Activated naive CD8-positive, alpha-beta T cell (primary cell): ENCODE results near the gene MYO9B.
"Not testable (repeated sequence)": the region's sequence is repeated elsewhere in the genome, so short reads cannot be mapped to it uniquely, and the experiment has no call there.

ENCODE experiments used
- H3K27ac Mint-ChIP-seq: one replicate; pipeline ENCODE4 v1.8.0; 2021; ENCODE audit warnings: mixed read lengths
- H3K27me3 Mint-ChIP-seq: one replicate; pipeline ENCODE4 v1.8.0; 2021; ENCODE audit warnings: mixed read lengths
- H3K36me3 Mint-ChIP-seq: one replicate; pipeline ENCODE4 v1.8.0; 2021; ENCODE audit warnings: mixed read lengths
- H3K4me1 Mint-ChIP-seq: one replicate; pipeline ENCODE4 v1.8.0; 2021; ENCODE audit warnings: low read depth, mixed read lengths
- H3K4me3 Mint-ChIP-seq: one replicate; pipeline ENCODE4 v1.8.0; 2021; ENCODE audit warnings: mild to moderate bottlenecking, mixed read lengths
- H3K9me3 Mint-ChIP-seq: one replicate; pipeline ENCODE4 v1.8.0; 2021; ENCODE audit warnings: low read depth, mixed read lengths

The MYO9B gene

GRCh38 chr19:17092696-17093095 lies 17.1 kb downstream of the MYO9B start:
- Mint-ChIP-seq H3K9me3 (no peaks in the 10 kb centered on the region), H3K4me3 (no peak overlapping the region), H3K4me1 (peaks cover 52% of the 10 kb centered on the region), H3K27ac (no peak overlapping the region), H3K36me3 (peaks cover 2% of the 10 kb centered on the region), H3K27me3 (no peaks in the 10 kb centered on the region)

DNA sequence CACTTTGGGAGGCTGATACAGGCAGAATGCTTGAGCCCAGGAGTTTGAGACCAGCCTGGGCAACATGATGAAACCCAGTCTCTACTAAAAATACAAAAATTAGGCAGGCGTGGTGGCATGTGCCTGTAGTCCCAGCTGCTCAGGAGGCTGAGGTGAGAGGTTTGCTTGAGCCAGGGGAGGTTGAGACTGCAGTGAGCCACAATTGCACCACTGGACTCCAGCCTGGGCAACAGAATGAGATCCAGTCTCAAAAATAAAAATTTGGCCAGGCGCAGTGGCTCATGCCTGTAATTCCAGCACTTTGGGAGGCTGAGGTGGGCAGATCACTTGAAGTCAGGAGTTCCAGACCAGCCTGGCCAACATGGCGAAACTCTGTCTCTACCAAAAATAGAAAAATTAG lies 19.1 kb downstream of the MYO9B start:
- not testable (repeated sequence) for H3K27ac Mint-ChIP-seq, H3K4me3 Mint-ChIP-seq, H3K27me3 Mint-ChIP-seq, H3K36me3 Mint-ChIP-seq, H3K9me3 Mint-ChIP-seq
- H3K4me1 Mint-ChIP-seq: peaks cover 40% of the 10 kb centered on the region

DNA sequence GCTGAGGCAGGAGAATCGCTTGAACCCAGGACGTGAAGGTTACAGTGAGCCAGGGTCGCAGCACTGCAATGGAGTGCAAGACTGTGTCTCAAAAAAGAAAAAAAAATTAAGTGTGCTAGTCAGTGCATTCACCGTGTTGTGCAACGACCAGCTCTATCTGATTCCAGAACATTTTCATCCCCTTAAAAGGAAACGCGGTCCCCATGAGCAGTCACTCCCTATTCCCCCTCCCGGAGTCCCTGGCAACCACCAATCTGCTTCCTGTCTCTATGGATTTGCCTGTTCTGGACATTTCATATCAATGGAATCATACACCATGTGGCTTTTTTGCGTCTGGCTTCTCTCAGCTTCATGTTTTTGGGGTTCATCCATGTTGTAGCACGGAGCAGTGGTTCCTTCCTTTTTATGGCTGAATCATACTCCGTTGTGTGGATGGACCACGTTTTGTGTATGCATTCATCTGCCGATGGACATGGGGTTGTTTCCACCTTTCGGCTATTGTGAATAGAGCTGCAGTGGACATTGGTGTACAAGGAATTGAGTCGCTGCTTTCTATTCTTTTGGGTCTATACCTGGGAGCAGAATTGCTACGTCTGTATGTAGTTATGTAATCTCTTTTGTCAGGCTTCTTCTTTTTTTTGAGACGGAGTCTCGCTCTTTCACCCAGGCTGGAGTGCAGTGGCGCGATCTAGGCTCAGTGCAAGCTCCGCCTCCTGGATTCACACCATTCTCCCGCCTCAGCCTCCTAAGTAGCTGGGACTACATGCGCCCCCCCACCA lies 19.8 kb downstream of the MYO9B start:
- no peak overlapping the region for H3K4me3 Mint-ChIP-seq
- H3K4me1 Mint-ChIP-seq: peaks cover 37% of the 10 kb centered on the region
- no peaks in the 10 kb centered on the region for H3K36me3 Mint-ChIP-seq
- H3K27me3 Mint-ChIP-seq: no peaks in the 10 kb centered on the region
- H3K9me3 Mint-ChIP-seq: no peaks in the 10 kb centered on the region
- peak overlapping the region; percentile 5 for H3K27ac Mint-ChIP-seq

- Mint-ChIP-seq H3K27ac (peak overlapping the region; percentile 55), H3K36me3 (peaks cover 3% of the 10 kb centered on the region), H3K27me3 (no peaks in the 10 kb centered on the region), H3K4me3 (no peak overlapping the region), H3K9me3 (no peaks in the 10 kb centered on the region), H3K4me1 (peaks cover 31% of the 10 kb centered on the region)
Observed at GRCh38 chr19:17097593-17098126, 22.1 kb downstream of the MYO9B start.

DNA sequence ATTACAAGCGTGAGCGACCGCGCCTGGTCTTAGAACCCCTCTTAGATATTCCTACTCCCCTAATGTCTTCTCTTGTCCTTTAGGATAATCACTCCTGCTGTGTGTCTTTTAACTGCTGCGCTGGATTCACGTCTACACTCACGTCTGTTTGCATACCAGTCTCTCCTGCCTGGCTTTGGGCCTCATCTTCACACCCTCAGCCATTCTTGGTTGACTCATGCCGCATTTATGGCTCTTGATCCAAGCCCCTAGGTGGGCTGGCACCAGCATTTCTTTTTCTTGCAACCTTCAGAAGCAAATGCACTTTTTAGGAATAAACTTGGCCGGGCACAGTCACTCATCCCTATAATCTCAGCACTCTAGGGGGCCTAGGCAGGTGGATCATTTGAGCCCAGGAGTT lies 22.7 kb downstream of the MYO9B start:
- Mint-ChIP-seq H3K4me3 (no peak overlapping the region), H3K4me1 (peaks cover 33% of the 10 kb centered on the region), H3K9me3 (no peaks in the 10 kb centered on the region), H3K27me3 (no peaks in the 10 kb centered on the region), H3K27ac (peak overlapping the region; percentile 43), H3K36me3 (peaks cover 8% of the 10 kb centered on the region)

- Mint-ChIP-seq H3K27me3 (no peaks in the 10 kb centered on the region), H3K4me1 (peaks cover 28% of the 10 kb centered on the region), H3K9me3 (no peaks in the 10 kb centered on the region), H3K36me3 (peaks cover 9% of the 10 kb centered on the region), H3K27ac (no peak overlapping the region), H3K4me3 (no peak overlapping the region)
Observed at GRCh38 chr19:17101686-17102628, 26.4 kb downstream of the MYO9B start.

GRCh38 chr19:17103177-17103576 lies 27.6 kb downstream of the MYO9B start:
- peaks cover 32% of the 10 kb centered on the region for H3K4me1 Mint-ChIP-seq
- no peaks in the 10 kb centered on the region for H3K27me3 Mint-ChIP-seq
- peaks cover 9% of the 10 kb centered on the region for H3K36me3 Mint-ChIP-seq
- no peaks in the 10 kb centered on the region for H3K9me3 Mint-ChIP-seq
- H3K4me3 Mint-ChIP-seq: no peak overlapping the region
- peak overlapping the region; percentile 46 for H3K27ac Mint-ChIP-seq

DNA sequence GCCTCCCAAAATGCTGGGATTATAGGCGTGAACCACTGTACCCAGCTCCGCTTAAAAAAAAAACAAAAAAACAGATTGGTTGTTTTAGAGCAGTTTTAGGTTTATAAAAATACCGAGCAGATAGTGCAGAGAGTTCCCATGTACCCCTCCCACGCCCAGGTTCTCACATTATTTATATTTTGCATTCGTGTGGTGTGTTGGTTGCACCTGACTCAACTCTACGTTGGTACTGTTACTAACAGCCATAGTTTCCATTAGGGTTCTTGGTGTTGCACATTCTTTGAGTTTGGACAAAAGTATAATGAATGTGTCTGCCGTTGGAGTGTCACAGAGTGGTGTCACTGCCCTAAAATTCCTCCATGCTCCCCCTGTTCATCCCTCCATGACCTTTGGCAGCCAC lies 29.1 kb downstream of the MYO9B start:
- H3K27ac Mint-ChIP-seq: no peak overlapping the region

GRCh38 chr19:17105556-17105955 lies 30.0 kb downstream of the MYO9B start:
- Mint-ChIP-seq H3K4me1 (peaks cover 37% of the 10 kb centered on the region), H3K27me3 (no peaks in the 10 kb centered on the region), H3K27ac (no peak overlapping the region), H3K4me3 (no peak overlapping the region), H3K9me3 (no peaks in the 10 kb centered on the region), H3K36me3 (peaks cover 9% of the 10 kb centered on the region)

More for the DNA sequence above, 29.1 kb downstream of the MYO9B start:
- Mint-ChIP-seq H3K27me3 (no peaks in the 10 kb centered on the region), H3K9me3 (no peaks in the 10 kb centered on the region), H3K4me1 (peaks cover 35% of the 10 kb centered on the region), H3K36me3 (peaks cover 9% of the 10 kb centered on the region), H3K4me3 (no peak overlapping the region)

DNA sequence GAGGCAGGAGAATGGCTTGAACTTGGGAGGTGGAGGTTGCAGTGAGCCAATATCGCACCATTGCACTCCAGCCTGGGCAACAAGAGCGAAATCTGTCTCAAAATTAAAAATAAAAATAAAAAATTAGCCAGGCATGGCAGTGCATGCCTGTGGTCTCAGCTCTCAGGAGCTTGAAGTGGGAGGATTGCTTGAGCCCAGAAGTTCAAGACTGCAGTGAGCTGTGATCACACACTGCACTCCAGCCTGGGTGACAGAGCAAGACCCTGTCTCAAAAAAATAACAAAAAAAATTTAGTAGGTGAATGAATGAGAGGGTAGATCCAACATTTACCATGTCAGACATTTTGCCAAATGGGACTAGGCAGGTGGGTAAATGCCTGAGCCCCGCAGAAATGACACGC lies 31.4 kb downstream of the MYO9B start:
- peaks cover 37% of the 10 kb centered on the region for H3K4me1 Mint-ChIP-seq
- peaks cover 13% of the 10 kb centered on the region for H3K36me3 Mint-ChIP-seq
- not testable (repeated sequence) for H3K4me3 Mint-ChIP-seq, H3K27me3 Mint-ChIP-seq, H3K27ac Mint-ChIP-seq, H3K9me3 Mint-ChIP-seq

- no peak overlapping the region for H3K4me3 Mint-ChIP-seq
- H3K9me3 Mint-ChIP-seq: no peaks in the 10 kb centered on the region
- H3K27ac Mint-ChIP-seq: no peak overlapping the region
- H3K4me1 Mint-ChIP-seq: peaks cover 38% of the 10 kb centered on the region
- H3K27me3 Mint-ChIP-seq: no peaks in the 10 kb centered on the region
- peaks cover 10% of the 10 kb centered on the region for H3K36me3 Mint-ChIP-seq
Observed at GRCh38 chr19:17107546-17108452, 32.2 kb downstream of the MYO9B start.

GRCh38 chr19:17108453-17108784 lies 32.8 kb downstream of the MYO9B start:
- H3K27ac Mint-ChIP-seq: no peak overlapping the region
- no peaks in the 10 kb centered on the region for H3K27me3 Mint-ChIP-seq
- peaks cover 4% of the 10 kb centered on the region for H3K36me3 Mint-ChIP-seq
- H3K9me3 Mint-ChIP-seq: no peaks in the 10 kb centered on the region
- no peak overlapping the region for H3K4me3 Mint-ChIP-seq
- peaks cover 37% of the 10 kb centered on the region for H3K4me1 Mint-ChIP-seq

GRCh38 chr19:17109300-17109699 lies 33.7 kb downstream of the MYO9B start:
- no peak overlapping the region for H3K27ac Mint-ChIP-seq
- no peaks in the 10 kb centered on the region for H3K27me3 Mint-ChIP-seq
- H3K9me3 Mint-ChIP-seq: no peaks in the 10 kb centered on the region
- peaks cover 37% of the 10 kb centered on the region for H3K4me1 Mint-ChIP-seq
- H3K36me3 Mint-ChIP-seq: peaks cover 4% of the 10 kb centered on the region
- H3K4me3 Mint-ChIP-seq: peak overlapping the region; percentile 38

- Mint-ChIP-seq H3K4me3 (peak overlapping the region; percentile 38), H3K27me3 (no peaks in the 10 kb centered on the region)
Observed at GRCh38 chr19:17109962-17110598, 34.5 kb downstream of the MYO9B start.

More at GRCh38 chr19:17109962-17110598, 34.5 kb downstream of the MYO9B start:
- H3K9me3 Mint-ChIP-seq: no peaks in the 10 kb centered on the region
- H3K36me3 Mint-ChIP-seq: peaks cover 4% of the 10 kb centered on the region
- peaks cover 31% of the 10 kb centered on the region for H3K4me1 Mint-ChIP-seq
- H3K27ac Mint-ChIP-seq: peak overlapping the region; percentile 46
